H1 (cell line): ENCODE data around the gene NUTM2F. TPM values are rescaled to one million over a fixed set of nuclear protein-coding genes. Genes with fewer than 3 reads are reported as not detected.
"Not testable (repeated sequence)": the region's sequence is repeated elsewhere in the genome, so short reads cannot be mapped to it uniquely, and the experiment has no call there.

Experiments
- CTCF ChIA-PET: fragments of 300-600 bp; sonication (Branson Sonifier 250); formaldehyde crosslinking; loops from one replicate; lab custom pipeline; 2021; ENCODE audit not compliant: partially characterized antibody; lab: Charles Lee
- POLR2A ChIA-PET: fragments of 300-600 bp; sonication (Branson Sonifier 250); formaldehyde crosslinking; loops from one replicate; lab custom pipeline; 2021; ENCODE audit warnings: inconsistent platforms; ENCODE audit not compliant: partially characterized antibody; lab: Charles Lee
- DNase-seq, 2 experiments: peaks; one replicate each; pipeline versions ENCODE4 v3.0.0 to v3.0.0-alpha.2; 2010 to 2022; ENCODE audit warnings: low spot score in 2 of 2, low read depth in 1 of 2, mixed read lengths in 1 of 2
- FAIRE-seq: peaks from 2 replicates; lab custom pipeline; 2011; peaks lifted over from hg19 to GRCh38; lab: Jason Lieb, UNC
- H2AFZ ChIP-seq: 2 replicates; pipeline ENCODE4 v1.8.1; 2012; ENCODE audit warnings: low read length, inconsistent platforms
- H2AK5ac ChIP-seq: 2 replicates; pipeline ENCODE4 v1.6.1; 2013; ENCODE audit warnings: low read depth, low read length
- H2BK120ac ChIP-seq: replicated peaks from 2 replicates; pipeline ENCODE3; 2013; ENCODE audit warnings: low read depth, low read length, inconsistent platforms
- H2BK12ac ChIP-seq: 2 replicates; pipeline ENCODE4 v1.6.1; 2013; ENCODE audit warnings: low read depth, low read length
- H2BK15ac ChIP-seq: 2 replicates; pipeline ENCODE4 v1.6.1; 2013; ENCODE audit warnings: low read length
- H2BK20ac ChIP-seq: 2 replicates; pipeline ENCODE4 v1.6.1; 2013; ENCODE audit warnings: low read length
- H2BK5ac ChIP-seq: 2 replicates; pipeline ENCODE4 v1.6.1; 2013; ENCODE audit warnings: low read depth, low read length
- H3K14ac ChIP-seq: 2 replicates; pipeline ENCODE4 v1.6.1; 2013; ENCODE audit warnings: inconsistent platforms; ENCODE audit not compliant: insufficient read length
- H3K18ac ChIP-seq: 2 replicates; pipeline ENCODE4 v1.6.1; 2013; ENCODE audit warnings: low read length; ENCODE audit errors: extremely low read depth
- H3K23ac ChIP-seq: 2 replicates; pipeline ENCODE4 v1.6.1; 2013; ENCODE audit warnings: inconsistent platforms; ENCODE audit not compliant: insufficient read length
- H3K23me2 ChIP-seq: 2 replicates; pipeline ENCODE4 v1.6.1; 2013; ENCODE audit warnings: low read depth, low read length
- H3K27ac ChIP-seq: 2 replicates; pipeline ENCODE4 v1.6.1; 2011; ENCODE audit warnings: low read depth, low read length, inconsistent platforms
- H3K27me3 ChIP-seq, 4 experiments: replicated peaks in 1 of 4; 1 replicate in 1 of 4; 2 replicates in 3 of 4; pipeline versions ENCODE4 v1.6.1 to v1.8.1; 2011 to 2013; ENCODE audit warnings: low read length in 3 of 4, mild to moderate bottlenecking in 3 of 4, inconsistent platforms in 2 of 4, mixed read lengths in 2 of 4, moderate library complexity in 1 of 4; ENCODE audit not compliant: control insufficient read depth in 3 of 4, insufficient read depth in 3 of 4; ENCODE audit errors: extremely low read depth in 1 of 4
- H3K36me3 ChIP-seq, 4 experiments: 2 replicates each; pipeline versions ENCODE4 v1.6.1 to v1.8.1; 2011 to 2013; ENCODE audit warnings: mild to moderate bottlenecking in 4 of 4, low read length in 3 of 4, moderate library complexity in 2 of 4, control low read depth in 1 of 4, inconsistent platforms in 1 of 4; ENCODE audit not compliant: insufficient read depth in 4 of 4, control insufficient read depth in 2 of 4
- H3K4ac ChIP-seq: replicated peaks from 2 replicates; pipeline ENCODE3; 2013; ENCODE audit warnings: low read length, low read depth, mixed read lengths, inconsistent platforms; ENCODE audit not compliant: insufficient read length
- H3K4me1 ChIP-seq, 4 experiments: replicated peaks in 1 of 4; 1 replicate in 1 of 4; 2 replicates in 3 of 4; pipeline versions ENCODE4 v1.6.1 to v1.8.1; 2011 to 2013; ENCODE audit warnings: low read length in 3 of 4, inconsistent platforms in 2 of 4, mixed read lengths in 1 of 4; ENCODE audit not compliant: insufficient read depth in 4 of 4, control insufficient read depth in 3 of 4
- H3K4me2 ChIP-seq, 2 experiments: 2 replicates each; pipeline versions ENCODE4 v1.6.1 to v1.8.1; 2011 to 2013; ENCODE audit warnings: low read depth in 2 of 2, low read length in 2 of 2, control low read depth in 1 of 2, inconsistent platforms in 1 of 2, mild to moderate bottlenecking in 1 of 2; ENCODE audit not compliant: insufficient read depth in 1 of 2
- H3K4me3 ChIP-seq, 4 experiments: fragments of 200-600, 300-600 bp in 1 of 4; sonication (generic), shearing (Covaris generic), sonication (Bioruptor Twin) in 1 of 4; 2 replicates each; pipeline versions ENCODE4 v1.5.1 to v1.8.1; 2011 to 2016; ENCODE audit warnings: low read length in 4 of 4, low read depth in 3 of 4, control low read depth in 2 of 4, inconsistent platforms in 2 of 4, mild to moderate bottlenecking in 2 of 4, mixed read lengths in 1 of 4, moderate library complexity in 1 of 4; ENCODE audit not compliant: insufficient read depth in 2 of 4; ENCODE audit errors: extremely low read depth in 1 of 4
- H3K56ac ChIP-seq: replicated peaks from 2 replicates; pipeline ENCODE3; 2013; ENCODE audit warnings: low read depth, mild to moderate bottlenecking, mixed read lengths, low read length, inconsistent platforms; ENCODE audit not compliant: insufficient read length
- H3K79me1 ChIP-seq: 2 replicates; pipeline ENCODE4 v1.6.1; 2013; ENCODE audit warnings: low read depth, low read length, control low read depth
- H3K79me2 ChIP-seq, 2 experiments: 2 replicates each; pipeline versions ENCODE4 v1.6.1 to v1.8.1; 2012 to 2013; ENCODE audit warnings: low read length in 2 of 2, mild to moderate bottlenecking in 2 of 2, inconsistent platforms in 1 of 2; ENCODE audit not compliant: insufficient read depth in 2 of 2, control insufficient read depth in 1 of 2
- H3K9ac ChIP-seq, 4 experiments: replicated peaks in 1 of 4; 1 replicate in 1 of 4; 2 replicates in 3 of 4; pipeline versions ENCODE4 v1.6.1 to v1.8.1; 2011 to 2013; ENCODE audit warnings: low read depth in 3 of 4, low read length in 3 of 4, control low read depth in 2 of 4, mild to moderate bottlenecking in 2 of 4, moderate library complexity in 2 of 4, inconsistent platforms in 1 of 4; ENCODE audit errors: extremely low read depth in 1 of 4
- H3K9me3 ChIP-seq, 2 experiments: 2 replicates each; pipeline versions ENCODE4 v1.6.1 to v1.8.1; 2012 to 2013; ENCODE audit warnings: mild to moderate bottlenecking in 2 of 2, moderate library complexity in 2 of 2, control low read depth in 1 of 2, inconsistent platforms in 1 of 2, low read depth in 1 of 2, low read length in 1 of 2, mixed read lengths in 1 of 2; ENCODE audit not compliant: insufficient read depth in 2 of 2
- H4K20me1 ChIP-seq, 2 experiments: replicated peaks in 1 of 2; 2 replicates each; pipeline versions ENCODE3 to v1.8.1; 2011 to 2013; ENCODE audit warnings: inconsistent platforms in 2 of 2, low read length in 2 of 2, mild to moderate bottlenecking in 1 of 2; ENCODE audit not compliant: insufficient read depth in 2 of 2, control insufficient read depth in 1 of 2
- H4K5ac ChIP-seq: 2 replicates; pipeline ENCODE4 v1.6.1; 2013; ENCODE audit warnings: low read length, low read depth, mixed read lengths, inconsistent platforms; ENCODE audit not compliant: insufficient read length
- H4K8ac ChIP-seq: 2 replicates; pipeline ENCODE4 v1.8.0; 2013; ENCODE audit warnings: mild to moderate bottlenecking, moderate library complexity, low read length, inconsistent platforms; ENCODE audit not compliant: insufficient read depth; ENCODE audit errors: extremely low read depth
- H4K91ac ChIP-seq: replicated peaks from 2 replicates; pipeline ENCODE3; 2013; ENCODE audit warnings: low read length, mixed read lengths, inconsistent platforms; ENCODE audit not compliant: insufficient read length
- WGBS, 2 experiments: shearing (Covaris generic) in 1 of 2; methylation state at CpG; one replicate each; pipeline versions ENCODE4 v1.1.6 to v1.1.7; 2013 to 2015; ENCODE audit warnings: low lambda C conversion rate in 2 of 2, mixed read lengths in 2 of 2, inconsistent platforms in 1 of 2, low coverage in 1 of 2, missing lambda C conversion rate in 1 of 2; ENCODE audit not compliant: insufficient replicate concordance in 2 of 2, insufficient coverage in 1 of 2, insufficient read length in 1 of 2; ENCODE audit errors: extremely low coverage in 1 of 2, missing lambda C conversion rate in 1 of 2; 5-methylcytosine and 5-hydroxymethylcytosine counted together
- polyA plus RNA-seq, 7 experiments: library from polyadenylated mRNA; depleted of rRNA in 3 of 7; stranded (reverse) in 5 of 7; unstranded in 2 of 7; fragments of >200 nt in 5 of 7; fragments of 200-250 nt in 2 of 7; gene quantifications; 1 replicate in 5 of 7; 2 replicates in 1 of 7; 4 replicates in 1 of 7; pipeline versions ENCODE4 v1.2.1 to v1.2.3, GENCODE V29; 2011 to 2013; ENCODE audit warnings: missing spikeins in 2 of 7, mixed read lengths in 2 of 7
- total RNA-seq: library from RNA; stranded (reverse); fragmentation: NEBNext Ultra II Directional; extraction: Animal tissue kit (Norgen Biotek cat#: 25700); gene quantifications from 2 replicates; pipeline ENCODE4 v1.2.1, GENCODE V29; 2021

The NUTM2F gene
- total and polyA plus RNA-seq, 2 of the 8 experiments (the other 6 are each of a cell fraction or from before 2014, with no cell fraction given), result 0.06 to 0.19 TPM

GRCh38 chr9:94351901-94352723 lies 23.7 kb upstream of the NUTM2F start:
- DNase-seq, H3K79me2 ChIP-seq, H3K36me3 ChIP-seq, H2BK15ac ChIP-seq, H2AK5ac ChIP-seq, H3K18ac ChIP-seq, POLR2A ChIA-PET, H3K4me2 ChIP-seq, H4K5ac ChIP-seq, H2AFZ ChIP-seq, H3K4ac ChIP-seq, H3K4me1 ChIP-seq, H4K91ac ChIP-seq, CTCF ChIA-PET, H3K27me3 ChIP-seq, FAIRE-seq, H3K79me1 ChIP-seq, H4K20me1 ChIP-seq, H3K14ac ChIP-seq, H2BK120ac ChIP-seq, H3K9ac ChIP-seq, H3K9me3 ChIP-seq, H3K4me3 ChIP-seq, H4K8ac ChIP-seq, H2BK12ac ChIP-seq, H3K23ac ChIP-seq, H3K27ac ChIP-seq, H2BK5ac ChIP-seq, H3K23me2 ChIP-seq, H3K56ac ChIP-seq, H2BK20ac ChIP-seq: not testable (repeated sequence)
- WGBS, 2 experiments, result no CpG with 5 or more reads among the region's 4 CpGs

- no CpG with 5 or more reads among the region's 3 CpGs for WGBS, 2 experiments
- H3K23ac ChIP-seq, H3K18ac ChIP-seq, H3K79me2 ChIP-seq, H2BK15ac ChIP-seq, FAIRE-seq, H4K8ac ChIP-seq, H3K4me3 ChIP-seq, H2AK5ac ChIP-seq, H3K4ac ChIP-seq, H3K27me3 ChIP-seq, DNase-seq, H3K56ac ChIP-seq, H3K14ac ChIP-seq, H3K4me1 ChIP-seq, H3K36me3 ChIP-seq, H4K20me1 ChIP-seq, POLR2A ChIA-PET, H2AFZ ChIP-seq, H4K5ac ChIP-seq, H3K23me2 ChIP-seq, H2BK5ac ChIP-seq, H3K4me2 ChIP-seq, H3K79me1 ChIP-seq, H2BK120ac ChIP-seq, H3K27ac ChIP-seq, H2BK12ac ChIP-seq, H3K9ac ChIP-seq, H4K91ac ChIP-seq, H3K9me3 ChIP-seq, H2BK20ac ChIP-seq, CTCF ChIA-PET: not testable (repeated sequence)
These were observed 20.3 kb upstream of the NUTM2F start for GRCh38 chr9:94348754-94349153.
